Activated T-cell treated with anti-CD3 and anti-CD28 coated beads, Interleukin-2, amount 50 U/mL, for 4 hours (primary cell): ENCODE measurements around the gene MCM9. TPM values are rescaled to one million over a fixed set of nuclear protein-coding genes. Genes with fewer than 3 reads are reported as not detected.
A peak's percentile ranks its signal among the peaks of the same experiment; 100 is the strongest.

Source experiments
- ATAC-seq, 2 donors: fragments of 200-7000 bp; cut with Tn5 transposase; one replicate each; pipeline ENCODE4 v1.10.0; 2021
- DNase-seq: peaks from one replicate; pipeline ENCODE4 v3.0.0-alpha.2; 2020
- H3K27me3 Mint-ChIP-seq: one replicate; pipeline ENCODE4 v1.8.0; 2021; ENCODE audit warnings: low read depth, mixed read lengths
- H3K36me3 Mint-ChIP-seq: one replicate; pipeline ENCODE4 v1.8.0; 2022; ENCODE audit warnings: mixed read lengths; ENCODE audit not compliant: insufficient read depth
- H3K4me1 Mint-ChIP-seq: one replicate; pipeline ENCODE4 v1.8.0; 2021; ENCODE audit warnings: low read depth, mixed read lengths
- H3K4me3 Mint-ChIP-seq: one replicate; pipeline ENCODE4 v1.8.0; 2021; ENCODE audit warnings: mild to moderate bottlenecking, moderate library complexity, mixed read lengths
- H3K9me3 Mint-ChIP-seq: one replicate; pipeline ENCODE4 v1.8.0; 2021; ENCODE audit warnings: mixed read lengths
- total RNA-seq, 3 donors: library from RNA; stranded (reverse); gene quantifications; one replicate each; pipeline ENCODE4 v1.2.1, GENCODE V29; 2021

Gene MCM9
- total RNA-seq, 3 donors from 2014 or later = 17.2 to 24.1 (median 17.8) TPM

GRCh38 chr6:118952683-118953082 is 17.7 kb upstream of the MCM9 start:
- no peak for DNase-seq
- no peak for ATAC-seq
- Mint-ChIP-seq H3K9me3 (peaks cover 24% of the 10 kb centered on the region), H3K4me1 (no peaks in the 10 kb centered on the region), H3K4me3 (no peak overlapping the region), H3K27me3 (no peaks in the 10 kb centered on the region), H3K36me3 (no peaks in the 10 kb centered on the region)

- Mint-ChIP-seq H3K36me3 (no peaks in the 10 kb centered on the region), H3K9me3 (peaks cover 59% of the 10 kb centered on the region)
Measured at GRCh38 chr6:118945217-118945616, 10.3 kb upstream of the MCM9 start.

DNA sequence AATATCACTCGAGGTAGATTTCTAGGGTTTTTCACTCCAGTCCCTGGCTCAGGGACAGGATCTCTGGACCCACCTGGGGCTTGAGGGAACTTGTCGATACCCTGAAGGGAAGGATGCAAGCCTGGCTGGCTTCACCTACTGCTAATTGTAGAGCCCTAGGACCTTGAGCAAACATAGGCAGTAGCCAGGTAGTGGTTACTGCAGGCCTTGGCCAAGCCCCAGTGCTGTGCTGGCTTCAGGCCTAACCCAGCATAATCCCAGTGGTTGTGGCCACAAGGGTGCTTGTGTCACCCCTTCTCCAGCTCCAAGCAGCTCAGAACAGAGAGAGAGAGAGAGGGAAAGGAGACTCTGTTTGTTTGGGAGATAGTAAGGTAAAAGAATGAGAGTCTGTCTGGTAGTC is 5.8 kb upstream of the MCM9 start:
- ATAC-seq = no peak
- no peak for DNase-seq
- Mint-ChIP-seq H3K4me3 (no peak overlapping the region), H3K9me3 (peaks cover 32% of the 10 kb centered on the region), H3K4me1 (peaks cover 4% of the 10 kb centered on the region), H3K27me3 (no peaks in the 10 kb centered on the region), H3K36me3 (peaks cover 19% of the 10 kb centered on the region)

More at GRCh38 chr6:118945217-118945616, 10.3 kb upstream of the MCM9 start:
- no peaks in the 10 kb centered on the region for H3K4me1 Mint-ChIP-seq
- ATAC-seq = no peak
- H3K27me3 Mint-ChIP-seq = no peaks in the 10 kb centered on the region
- no peak overlapping the region for H3K4me3 Mint-ChIP-seq
- DNase-seq = no peak

- ATAC-seq (no peak), DNase-seq (no peak)
- peaks cover 11% of the 10 kb centered on the region for H3K4me1 Mint-ChIP-seq
- H3K27me3 Mint-ChIP-seq = no peaks in the 10 kb centered on the region
- no peak overlapping the region for H3K4me3 Mint-ChIP-seq
- H3K9me3 Mint-ChIP-seq = peaks cover 21% of the 10 kb centered on the region
- peaks cover 20% of the 10 kb centered on the region for H3K36me3 Mint-ChIP-seq
Measured at GRCh38 chr6:118939683-118940082, 4.7 kb upstream of the MCM9 start.

GRCh38 chr6:118935978-118936703 is 1.2 kb upstream of the MCM9 start:
- no peaks in the 10 kb centered on the region for H3K27me3 Mint-ChIP-seq

GRCh38 chr6:118935331-118935668 is 341 bp upstream of the MCM9 start:
- Mint-ChIP-seq H3K27me3 (no peaks in the 10 kb centered on the region), H3K4me3 (peak overlapping the region; percentile 89), H3K4me1 (peaks cover 25% of the 10 kb centered on the region), H3K9me3 (peaks cover 5% of the 10 kb centered on the region), H3K36me3 (peaks cover 32% of the 10 kb centered on the region)
- ATAC-seq (no peak), DNase-seq (no peak)

More at GRCh38 chr6:118935978-118936703, 1.2 kb upstream of the MCM9 start:
- ATAC-seq (no peak), DNase-seq (no peak)
- Mint-ChIP-seq H3K9me3 (peaks cover 5% of the 10 kb centered on the region), H3K4me3 (peak overlapping the region; percentile 89), H3K36me3 (peaks cover 24% of the 10 kb centered on the region), H3K4me1 (peaks cover 25% of the 10 kb centered on the region)

- no peaks in the 10 kb centered on the region for H3K27me3 Mint-ChIP-seq
- peak overlapping the region; percentile 89 for H3K4me3 Mint-ChIP-seq
- H3K9me3 Mint-ChIP-seq = peaks cover 5% of the 10 kb centered on the region
- H3K4me1 Mint-ChIP-seq = peaks cover 25% of the 10 kb centered on the region
- no peak for ATAC-seq
- H3K36me3 Mint-ChIP-seq = peaks cover 23% of the 10 kb centered on the region
- DNase-seq = no peak
Measured at GRCh38 chr6:118933855-118934460, 1.0 kb downstream of the MCM9 start.

GRCh38 chr6:118932421-118932820 is 2.5 kb downstream of the MCM9 start:
- Mint-ChIP-seq H3K4me3 (no peak overlapping the region), H3K27me3 (no peaks in the 10 kb centered on the region), H3K9me3 (no peaks in the 10 kb centered on the region), H3K4me1 (peaks cover 29% of the 10 kb centered on the region), H3K36me3 (peaks cover 18% of the 10 kb centered on the region)
- ATAC-seq (no peak), DNase-seq (no peak)

- H3K36me3 Mint-ChIP-seq = peaks cover 19% of the 10 kb centered on the region
Measured at GRCh38 chr6:118931436-118931835, 3.5 kb downstream of the MCM9 start.

DNA sequence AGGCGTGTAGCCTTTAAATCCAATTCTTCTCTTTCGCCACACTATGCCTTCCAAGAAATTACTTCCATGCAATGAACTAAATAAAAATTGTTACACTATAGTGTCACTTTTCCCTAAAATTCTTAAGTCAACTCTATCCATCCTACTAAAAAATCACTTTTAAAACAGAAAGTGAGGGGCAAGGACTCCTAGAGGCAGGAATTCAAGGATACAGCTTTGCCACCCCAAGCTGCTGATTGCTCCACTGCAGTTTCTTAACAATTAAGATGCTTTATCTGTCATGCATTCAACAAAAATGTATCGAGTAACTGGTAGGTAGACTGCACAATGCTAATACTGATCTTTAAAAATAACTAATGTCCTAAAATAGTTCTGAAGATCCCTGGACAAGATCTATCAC is 4.3 kb downstream of the MCM9 start:
- H3K27me3 Mint-ChIP-seq = no peaks in the 10 kb centered on the region
- peaks cover 21% of the 10 kb centered on the region for H3K36me3 Mint-ChIP-seq
- DNase-seq (no peak), ATAC-seq (no peak)
- peaks cover 23% of the 10 kb centered on the region for H3K4me1 Mint-ChIP-seq
- no peaks in the 10 kb centered on the region for H3K9me3 Mint-ChIP-seq
- no peak overlapping the region for H3K4me3 Mint-ChIP-seq

More at GRCh38 chr6:118931436-118931835, 3.5 kb downstream of the MCM9 start:
- DNase-seq (no peak), ATAC-seq (no peak)
- H3K27me3 Mint-ChIP-seq = no peaks in the 10 kb centered on the region
- H3K9me3 Mint-ChIP-seq = no peaks in the 10 kb centered on the region
- H3K4me3 Mint-ChIP-seq = no peak overlapping the region
- H3K4me1 Mint-ChIP-seq = peaks cover 26% of the 10 kb centered on the region

DNA sequence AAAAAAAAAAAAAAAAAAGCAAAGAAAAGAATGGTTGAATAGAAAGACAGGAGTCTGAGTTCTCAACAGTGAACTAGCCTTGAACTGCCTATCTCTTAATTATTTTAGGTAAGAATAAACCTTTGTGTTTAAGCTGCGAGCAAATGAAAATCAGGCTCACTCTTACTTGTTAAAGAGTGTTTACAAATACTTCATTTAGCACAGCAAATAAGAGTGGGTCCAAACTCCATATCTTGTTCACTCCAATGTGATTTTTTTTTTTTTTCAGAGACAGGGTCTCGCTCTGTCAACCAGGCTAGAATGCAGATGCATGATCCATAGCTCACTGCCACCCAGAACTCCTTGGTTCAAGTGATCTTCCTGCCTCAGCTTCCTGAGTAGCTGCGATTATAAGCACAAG is 11.9 kb downstream of the MCM9 start:
- no peaks in the 10 kb centered on the region for H3K9me3 Mint-ChIP-seq
- peaks cover 53% of the 10 kb centered on the region for H3K36me3 Mint-ChIP-seq
- DNase-seq = no peak
- ATAC-seq = no peak
- H3K4me1 Mint-ChIP-seq = peaks cover 4% of the 10 kb centered on the region
- H3K27me3 Mint-ChIP-seq = no peaks in the 10 kb centered on the region
- H3K4me3 Mint-ChIP-seq = no peak overlapping the region

- Mint-ChIP-seq H3K9me3 (no peaks in the 10 kb centered on the region), H3K36me3 (peaks cover 52% of the 10 kb centered on the region), H3K27me3 (no peaks in the 10 kb centered on the region), H3K4me1 (no peaks in the 10 kb centered on the region), H3K4me3 (no peak overlapping the region)
- DNase-seq (no peak), ATAC-seq (no peak)
Measured at GRCh38 chr6:118921084-118921483, 13.9 kb downstream of the MCM9 start.

- no peak for ATAC-seq
- Mint-ChIP-seq H3K4me3 (no peak overlapping the region), H3K27me3 (no peaks in the 10 kb centered on the region), H3K36me3 (peaks cover 55% of the 10 kb centered on the region), H3K4me1 (no peaks in the 10 kb centered on the region), H3K9me3 (no peaks in the 10 kb centered on the region)
- no peak for DNase-seq
Measured at GRCh38 chr6:118918329-118918725, 16.6 kb downstream of the MCM9 start.

DNA sequence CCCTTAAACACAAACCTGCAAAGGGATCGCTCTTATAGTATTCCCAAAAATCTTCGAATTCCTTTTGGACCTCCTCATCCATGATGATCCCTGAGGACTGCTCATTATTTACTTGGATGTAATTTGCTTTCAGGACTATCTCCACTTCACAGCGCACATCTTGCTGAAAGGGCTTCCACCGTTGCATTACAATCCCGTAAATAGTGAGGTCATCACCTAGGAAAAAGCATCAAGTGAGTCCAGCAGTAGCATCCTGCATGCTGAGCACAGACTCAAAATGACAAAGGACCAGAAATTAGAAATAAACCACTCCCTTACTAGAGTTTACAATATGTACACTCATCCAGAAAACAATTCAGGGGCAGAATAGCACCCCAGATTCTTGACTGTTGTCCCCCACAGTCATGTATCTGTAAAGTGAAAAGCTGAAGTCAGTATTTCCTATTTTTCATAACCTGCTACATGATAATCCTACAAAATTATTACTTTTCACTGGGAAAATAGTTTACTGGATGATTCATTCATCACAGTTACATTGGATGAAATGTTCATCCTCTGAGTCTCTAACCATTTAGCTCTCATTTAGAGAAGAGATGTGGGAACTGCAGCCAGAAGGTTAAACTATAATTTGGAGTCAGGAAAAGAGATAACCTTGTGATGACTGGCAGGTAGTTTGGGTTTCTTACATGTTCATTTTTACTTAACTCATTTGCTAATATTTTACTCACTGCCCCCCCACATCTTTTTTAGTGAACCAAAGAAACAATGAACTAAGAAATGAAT is 17.2 kb downstream of the MCM9 start:
- no peaks in the 10 kb centered on the region for H3K9me3 Mint-ChIP-seq
- ATAC-seq = no peak
- no peaks in the 10 kb centered on the region for H3K4me1 Mint-ChIP-seq
- H3K4me3 Mint-ChIP-seq = no peak overlapping the region
- DNase-seq = no peak
- no peaks in the 10 kb centered on the region for H3K27me3 Mint-ChIP-seq
- peaks cover 57% of the 10 kb centered on the region for H3K36me3 Mint-ChIP-seq
